GM18873 (cell line): ENCODE results near the gene CDK5RAP1.

Experiments used
- ATAC-seq: cut with Tn5 transposase; IDR thresholded peaks from one replicate; pipeline ENCODE4 v1.9.1; 2021; ENCODE audit warnings: mild to moderate bottlenecking, moderate library complexity, moderate number of reproducible peaks; ENCODE audit not compliant: unreplicated experiment, low FRiP score

The CDK5RAP1 gene

DNA sequence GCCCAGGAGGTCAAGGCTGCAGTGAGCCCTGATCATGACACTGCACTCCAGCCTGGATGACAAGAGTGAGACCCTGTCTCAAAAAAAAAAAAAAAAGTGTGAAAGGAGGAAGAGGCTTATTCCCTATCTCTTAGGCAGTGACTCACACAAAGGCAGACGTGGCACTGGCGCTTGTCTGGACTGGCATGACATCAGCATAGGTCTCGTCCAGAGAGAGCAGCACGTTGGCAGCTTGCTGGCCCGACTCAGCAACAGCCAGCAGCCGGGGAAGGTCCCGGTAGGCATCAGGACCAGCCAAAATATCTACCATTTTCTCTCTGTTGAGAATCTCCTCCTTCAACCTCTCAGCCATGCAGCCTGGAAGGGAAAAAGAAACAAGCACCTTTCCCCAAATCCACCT is 14.1 kb downstream of the CDK5RAP1 start:
- no peak for ATAC-seq

DNA sequence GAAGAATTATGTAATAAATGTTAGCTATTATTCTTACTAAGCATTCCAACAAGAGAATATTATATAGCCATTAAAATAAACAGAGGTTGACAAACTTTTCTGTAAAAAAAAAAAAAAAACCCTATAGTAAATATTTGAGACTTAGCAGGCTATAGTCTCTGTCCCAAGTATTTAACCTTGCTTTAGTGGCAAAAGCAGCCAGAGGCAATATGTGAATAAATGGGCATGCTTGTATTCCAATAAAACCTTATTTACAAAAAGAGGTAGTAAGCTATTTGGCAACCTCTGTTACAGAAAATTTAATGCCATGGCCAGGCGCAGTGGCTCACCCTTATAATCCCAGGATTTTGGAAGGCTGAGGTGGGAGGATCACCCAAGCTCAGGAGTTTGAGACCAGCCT is 14.6 kb downstream of the CDK5RAP1 start:
- ATAC-seq: no peak

DNA sequence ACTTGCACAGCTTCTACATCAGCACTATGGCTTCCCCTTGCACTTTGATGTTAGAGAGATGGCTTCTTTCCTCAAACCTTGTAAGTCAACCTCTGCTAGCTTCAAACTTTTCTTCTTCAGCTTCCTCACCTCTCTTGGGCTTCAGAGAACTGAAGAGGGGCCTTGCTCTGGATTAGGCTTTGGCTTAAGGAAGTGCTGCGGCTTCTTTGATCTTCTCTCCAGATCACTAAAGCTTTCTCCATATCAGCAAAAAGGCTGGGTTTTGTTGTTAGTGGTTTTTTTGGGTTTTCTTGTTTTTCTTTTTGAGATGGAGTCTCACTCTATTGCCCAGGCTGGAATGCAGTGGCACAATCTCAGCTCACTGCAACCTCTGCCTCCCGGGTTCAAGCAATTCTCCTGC is 24.0 kb downstream of the CDK5RAP1 start:
- ATAC-seq: no peak

DNA sequence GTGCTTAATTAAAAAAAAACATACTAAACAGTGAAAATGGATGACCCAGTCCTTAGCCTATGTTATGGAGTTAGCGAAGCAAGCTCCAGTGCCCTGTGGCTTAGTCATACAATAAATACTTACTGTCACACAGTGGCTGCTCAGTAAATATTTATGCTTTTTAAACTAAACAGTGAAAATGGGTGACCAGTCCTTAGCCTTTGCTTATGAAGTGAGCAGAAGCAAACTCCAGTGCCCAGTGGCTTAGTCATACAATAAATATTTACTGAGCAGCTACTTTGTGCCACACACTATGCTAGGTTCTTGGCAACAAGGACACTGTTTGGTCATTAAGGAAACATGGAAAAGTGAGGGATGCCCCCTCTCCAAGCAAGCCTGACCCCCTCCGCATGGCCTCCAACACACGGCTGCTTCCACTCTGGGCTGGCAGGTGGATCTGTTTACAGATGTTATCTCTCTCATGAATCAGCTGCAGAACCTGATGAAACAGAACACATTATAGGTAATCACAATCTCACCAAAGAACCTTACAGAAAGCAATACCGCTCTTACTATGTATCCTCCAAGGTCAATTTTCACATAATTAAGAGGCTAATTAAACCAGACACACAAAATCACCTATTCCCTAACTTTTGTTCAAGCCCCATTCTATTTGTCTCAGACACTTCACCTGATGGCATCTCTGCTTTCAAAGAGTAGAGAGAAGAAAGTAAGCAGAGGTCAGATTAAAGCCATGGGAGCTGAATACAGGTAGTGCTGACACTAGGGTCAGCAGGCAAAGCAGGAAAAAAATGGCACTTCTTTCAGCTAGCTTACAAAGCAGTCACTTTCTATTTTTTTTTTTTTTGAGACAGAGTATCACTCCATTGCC is 27.3 kb downstream of the CDK5RAP1 start:
- ATAC-seq: no peak

DNA sequence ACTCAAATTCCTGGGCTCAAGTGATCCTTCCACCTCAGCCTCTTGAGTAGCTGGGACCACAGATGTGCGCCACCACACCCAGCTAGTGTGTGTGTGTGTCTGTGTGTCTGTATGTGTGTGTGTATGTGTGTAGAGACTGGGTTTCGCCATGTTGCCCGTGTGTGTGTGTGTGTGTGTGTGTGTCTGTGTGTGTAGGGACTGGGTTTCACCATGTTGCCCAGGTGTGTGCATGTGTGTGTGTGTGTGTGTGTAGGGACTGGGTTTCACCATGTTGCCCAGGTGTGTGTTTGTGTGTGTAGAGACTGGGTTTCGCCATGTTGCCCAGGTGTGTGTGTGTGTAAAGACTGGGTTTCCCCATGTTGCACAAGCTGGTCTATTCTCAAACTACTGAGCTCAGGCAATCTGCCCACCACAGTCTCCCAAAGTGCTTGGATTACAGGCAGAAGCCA is 28.3 kb downstream of the CDK5RAP1 start:
- no peak for ATAC-seq

DNA sequence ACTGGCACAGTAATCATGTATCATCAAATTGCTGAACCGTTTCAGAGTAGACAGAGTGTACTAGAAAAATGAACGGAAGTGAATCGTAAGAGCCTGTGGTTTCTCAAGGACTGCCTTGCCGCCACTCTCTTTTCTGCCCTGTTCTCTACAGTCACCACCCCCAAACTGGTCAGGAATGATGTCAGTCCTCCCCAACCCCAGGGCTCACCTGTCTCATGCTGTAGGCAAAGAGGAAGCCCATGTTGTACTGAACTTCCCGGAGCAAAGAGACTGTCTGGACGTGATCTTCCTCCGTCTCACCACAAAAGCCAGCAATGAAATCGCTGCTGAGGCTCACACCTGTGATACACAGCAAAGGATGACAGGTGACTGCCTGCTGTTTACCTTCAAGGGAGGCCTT is 31.0 kb downstream of the CDK5RAP1 start:
- ATAC-seq: no peak

DNA sequence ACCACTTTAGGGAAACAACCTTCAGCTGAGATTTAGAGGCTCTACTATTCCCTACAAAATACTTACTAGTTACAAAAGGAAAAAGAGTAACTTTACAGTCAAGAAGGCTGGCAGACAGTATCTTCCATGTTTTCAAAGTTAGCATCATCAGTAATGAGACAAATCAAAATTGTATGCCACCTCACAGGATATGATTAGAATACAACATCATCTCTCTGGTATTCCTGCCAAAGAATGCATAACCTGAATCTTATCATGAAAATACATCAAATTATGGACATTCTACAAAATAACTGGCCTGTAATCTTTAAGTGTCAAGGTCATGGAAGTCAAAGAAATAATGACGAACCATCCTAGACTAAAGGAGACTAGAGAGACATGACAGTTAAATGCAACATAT is 38.4 kb downstream of the CDK5RAP1 start:
- no peak for ATAC-seq

DNA sequence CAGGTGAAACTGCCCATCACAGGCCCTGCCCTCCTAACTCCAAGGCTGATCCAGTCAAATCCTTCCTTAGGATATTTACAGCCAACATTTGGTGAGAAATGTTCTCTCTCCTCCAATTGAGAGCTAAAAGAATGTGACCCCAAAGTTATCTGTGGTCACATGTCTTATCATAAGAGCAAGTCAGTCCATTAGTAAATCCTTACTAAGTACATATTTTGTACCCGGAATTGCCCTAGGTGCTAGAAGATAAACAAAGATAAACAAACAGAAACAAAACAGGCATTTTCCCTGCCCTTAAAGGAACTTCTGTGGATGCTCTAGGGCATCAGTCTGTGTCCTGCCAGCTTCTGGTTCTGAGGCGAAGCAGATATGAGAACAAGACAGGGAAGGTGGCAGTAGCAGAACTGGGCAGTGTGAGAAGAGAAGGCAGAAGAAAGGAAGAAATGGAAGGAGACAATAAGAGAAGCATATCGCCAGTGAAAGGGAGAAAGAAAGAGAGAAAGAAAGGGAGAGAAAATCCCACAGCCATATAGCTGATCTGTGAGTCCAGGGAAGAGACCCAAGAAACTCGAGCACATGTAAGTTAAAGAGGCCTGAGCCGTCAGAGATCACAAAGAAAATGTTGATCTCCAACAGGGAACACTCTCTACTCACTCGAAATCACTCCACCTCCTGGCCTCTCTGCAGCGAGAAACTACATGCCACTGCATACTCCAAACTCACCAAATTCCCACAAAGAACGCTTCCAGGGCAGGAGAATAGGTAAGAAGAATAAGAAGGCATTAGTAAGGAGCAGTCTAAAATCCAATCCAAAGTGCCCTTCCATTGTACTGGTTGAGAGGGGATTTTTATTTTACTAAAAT is 41.7 kb downstream of the CDK5RAP1 start:
- ATAC-seq: no peak

DNA sequence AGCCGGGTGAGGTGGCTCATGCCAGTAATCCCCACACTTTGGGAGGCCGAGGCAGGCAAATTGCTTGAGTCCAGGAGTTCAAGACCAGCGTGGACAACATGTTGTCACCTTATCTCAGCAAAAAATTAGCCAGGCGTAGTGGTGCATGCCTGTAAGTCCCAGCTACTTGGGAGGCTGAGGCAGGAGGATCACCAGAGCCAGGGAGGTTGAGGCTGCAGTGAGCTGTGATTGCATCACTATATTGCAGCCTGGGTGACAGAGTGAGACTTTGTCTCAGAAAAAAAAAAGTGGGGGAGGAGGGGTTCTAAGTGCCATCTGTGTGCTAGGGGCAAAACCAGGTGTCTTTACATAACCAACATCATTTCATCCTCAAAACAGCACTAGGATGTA is 48.3 kb downstream of the CDK5RAP1 start:
- no peak for ATAC-seq

DNA sequence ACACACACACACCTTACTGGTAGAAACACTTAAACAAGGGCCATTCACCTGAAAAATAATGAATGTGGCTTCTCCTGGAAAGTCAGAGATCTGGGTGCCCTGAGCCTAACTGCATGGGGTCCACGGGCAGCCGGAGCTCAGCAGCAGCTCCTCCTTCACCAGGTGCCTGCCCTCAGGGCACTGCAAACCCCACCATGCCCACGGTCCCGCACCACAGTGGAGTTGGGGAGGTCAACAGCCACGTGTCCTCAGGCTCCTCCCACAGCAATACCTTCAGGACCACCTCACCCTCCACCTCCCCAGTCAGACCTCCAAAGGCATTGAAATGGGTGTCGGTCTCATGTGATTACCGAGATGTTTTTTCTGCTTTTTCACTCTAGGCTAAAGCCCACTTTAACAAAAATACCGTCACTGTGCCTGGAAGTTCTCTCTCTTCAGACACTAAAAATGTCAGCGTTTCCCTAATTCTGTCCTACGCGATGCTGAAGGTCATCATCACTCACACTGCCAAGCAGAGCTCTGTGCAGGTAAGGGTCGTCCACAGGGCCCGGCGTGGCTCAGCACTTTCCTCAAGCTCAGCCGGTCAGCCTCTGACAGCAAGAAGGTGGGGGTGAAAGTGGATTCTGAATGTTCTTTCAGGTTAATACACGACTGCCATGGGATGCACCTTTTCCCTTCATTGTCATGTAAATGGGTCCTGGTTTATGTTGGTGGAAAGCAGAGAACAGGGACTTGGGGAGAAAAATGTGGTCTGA is 48.9 kb downstream of the CDK5RAP1 start:
- ATAC-seq: no peak

DNA sequence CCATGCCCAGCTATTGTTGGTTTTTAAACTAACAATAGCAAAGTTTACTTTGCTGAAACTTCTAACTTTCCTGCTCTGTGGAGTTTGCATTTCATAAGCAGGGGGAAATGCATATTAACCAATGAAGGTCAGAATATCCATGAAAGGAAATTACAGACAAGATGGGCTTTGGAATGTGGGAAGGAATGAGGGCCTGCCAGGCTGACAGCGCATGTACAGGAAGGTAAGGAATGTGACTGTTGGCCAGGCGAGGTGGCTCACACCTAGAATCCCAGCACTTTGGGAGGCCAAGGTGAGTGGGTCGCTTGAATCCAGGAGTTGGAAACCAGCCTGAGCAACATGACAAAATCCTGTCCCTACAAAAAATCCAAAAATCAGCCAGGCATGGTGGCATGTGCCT is 49.6 kb downstream of the CDK5RAP1 start:
- ATAC-seq: no peak

DNA sequence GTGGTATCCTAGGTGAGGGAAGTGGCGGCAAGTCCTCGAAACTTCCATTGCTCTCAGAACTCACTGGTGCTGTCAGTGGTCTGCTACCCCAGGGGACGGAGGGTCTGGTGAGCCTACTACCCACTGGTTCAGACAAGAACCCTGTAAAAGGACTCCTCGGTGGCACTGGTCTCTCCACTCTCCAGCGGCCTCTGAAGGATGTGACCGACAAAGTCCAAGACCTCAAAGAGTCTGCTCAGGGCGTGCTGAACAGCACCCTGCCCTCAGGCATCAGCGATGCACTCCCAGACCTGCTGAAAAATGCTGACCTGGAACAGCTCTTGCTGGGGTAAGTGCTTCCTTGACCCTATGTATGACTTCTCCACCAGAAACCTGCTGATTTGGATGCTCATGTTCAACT is 51.8 kb downstream of the CDK5RAP1 start:
- ATAC-seq: no peak

DNA sequence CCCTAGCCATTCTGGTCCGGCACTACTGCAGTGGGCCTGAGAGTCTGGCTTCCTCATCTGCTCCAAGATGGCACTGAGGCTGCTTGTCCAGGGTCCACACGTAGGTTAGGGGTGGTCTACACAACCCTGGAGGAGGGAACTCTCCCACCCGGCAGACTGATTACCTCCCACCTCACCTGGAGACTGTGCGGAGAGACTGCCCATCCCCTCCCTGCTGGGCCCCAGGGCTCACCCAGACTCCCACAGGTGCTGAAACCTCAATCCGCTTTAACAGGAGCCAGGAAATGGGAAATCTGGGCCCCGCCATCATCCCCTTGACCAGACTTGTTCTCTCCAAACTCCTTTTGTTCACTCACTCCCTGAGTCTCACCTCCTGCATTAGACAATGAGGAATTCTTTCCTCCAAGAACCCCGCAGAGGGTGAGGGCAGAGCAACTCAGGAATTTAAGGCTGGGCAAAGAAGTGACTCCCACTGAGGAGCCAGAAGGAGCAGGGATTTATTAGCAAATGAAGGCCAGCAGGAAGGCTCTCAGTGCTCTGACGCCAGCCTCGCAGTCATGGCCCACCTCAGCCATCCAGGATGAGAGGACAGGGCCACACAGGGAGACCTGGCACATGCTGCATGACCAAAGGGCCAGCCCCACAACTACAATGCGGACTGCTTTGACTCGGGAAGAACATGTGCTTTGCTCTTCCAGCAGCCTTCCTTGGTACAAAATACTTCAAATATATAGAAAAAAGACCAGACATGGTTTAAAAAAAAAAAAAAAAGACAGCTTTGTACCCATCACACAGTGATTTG is 53.0 kb downstream of the CDK5RAP1 start:
- no peak for ATAC-seq

DNA sequence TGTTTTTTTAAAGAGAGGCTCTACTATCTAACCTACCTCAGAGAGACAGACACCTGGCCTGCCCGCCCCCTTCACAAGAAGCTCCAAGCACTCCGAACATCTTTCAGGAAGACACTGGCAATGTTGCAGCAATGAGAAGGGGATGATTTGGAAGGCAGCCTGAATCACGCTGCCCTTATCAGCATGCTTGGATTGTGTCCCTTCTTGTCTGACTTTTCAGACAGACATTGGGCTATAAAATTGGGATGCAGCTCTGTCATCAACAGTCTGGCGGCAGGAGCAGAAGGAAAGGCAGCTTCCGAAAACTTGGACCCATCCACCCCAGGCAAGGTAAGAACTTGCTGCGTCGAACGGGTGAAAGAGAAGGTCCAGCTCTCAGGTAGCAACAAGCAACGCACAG is 56.0 kb downstream of the CDK5RAP1 start:
- ATAC-seq: no peak

DNA sequence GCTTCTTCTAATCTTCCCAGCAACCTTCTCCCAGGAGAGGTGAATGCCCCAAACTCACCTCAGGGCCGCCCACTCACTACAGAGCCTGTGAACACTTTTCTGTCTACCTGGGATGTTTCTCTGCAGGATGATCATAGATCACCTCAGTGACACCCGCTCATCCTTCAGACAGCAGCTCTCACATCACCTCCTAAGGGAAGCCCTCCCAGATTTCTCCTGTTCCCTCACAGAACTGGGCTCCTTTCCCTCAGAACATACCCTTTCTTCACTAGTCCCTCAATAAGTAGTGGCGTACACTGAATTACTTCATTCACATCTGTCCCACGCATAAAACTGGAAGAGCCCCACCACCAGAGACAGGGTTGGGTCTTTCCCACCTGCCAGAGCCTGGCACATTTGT is 57.8 kb downstream of the CDK5RAP1 start:
- ATAC-seq: no peak

DNA sequence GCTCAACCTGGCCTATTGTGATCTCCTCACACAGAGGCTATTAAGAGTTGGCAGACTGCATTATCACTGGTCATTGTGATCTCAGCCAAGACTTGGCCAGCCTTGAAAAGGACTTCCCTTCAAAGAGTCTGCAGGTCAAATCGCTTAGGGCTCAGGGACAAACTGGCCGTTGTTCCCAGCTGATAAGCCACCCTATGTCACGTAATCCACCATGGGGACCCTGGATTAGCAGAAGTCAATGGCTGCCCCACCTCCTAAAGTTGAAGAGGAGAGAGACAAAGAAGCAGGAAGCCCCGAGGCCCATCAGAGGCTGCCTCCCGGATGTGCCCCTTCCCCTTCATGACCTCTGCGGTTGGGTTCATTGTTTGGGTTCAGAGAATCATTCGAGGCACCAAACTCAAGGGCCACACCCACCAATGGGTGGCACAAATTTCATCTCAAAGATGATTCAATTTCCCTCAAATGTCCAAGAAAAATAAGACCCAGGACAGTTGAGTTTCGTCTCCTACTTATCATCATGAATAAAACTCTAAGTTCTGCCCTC is 61.7 kb downstream of the CDK5RAP1 start:
- ATAC-seq: no peak

DNA sequence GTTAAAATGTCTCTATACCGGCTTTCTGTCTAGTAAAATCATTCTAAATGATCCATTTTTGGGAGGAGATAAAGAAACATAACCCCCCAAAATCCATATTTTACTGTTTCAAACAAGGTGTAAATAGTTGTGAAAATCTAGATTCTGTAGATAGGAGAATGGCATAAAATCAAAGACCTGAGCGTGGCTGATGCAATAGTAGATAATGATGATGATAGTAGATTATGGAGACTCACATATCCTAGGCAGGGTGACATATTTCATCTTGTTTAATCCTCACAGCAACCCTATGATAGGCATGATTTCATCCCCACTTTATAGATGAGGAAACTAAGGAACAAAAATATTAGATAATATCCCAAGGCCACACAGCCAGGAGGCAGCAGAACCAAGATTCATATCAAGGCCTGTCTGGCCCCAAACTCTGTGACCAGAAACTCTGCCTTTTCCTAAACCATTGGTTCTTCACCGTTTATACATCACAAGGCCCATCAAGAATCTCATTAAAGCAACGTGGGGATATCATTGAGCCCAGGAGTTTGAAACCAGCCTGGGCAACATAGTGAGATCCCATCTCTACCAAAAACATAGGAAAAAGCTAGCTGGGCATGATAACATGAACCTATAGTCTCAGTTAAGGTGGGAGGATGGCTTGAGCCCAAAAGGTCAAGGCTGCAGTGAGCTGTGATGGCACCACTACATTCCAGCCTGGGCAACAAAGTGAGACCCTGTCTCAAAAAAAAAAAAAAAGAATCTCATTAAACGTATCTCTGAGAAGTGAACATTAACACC is 62.7 kb downstream of the CDK5RAP1 start:
- ATAC-seq: no peak

DNA sequence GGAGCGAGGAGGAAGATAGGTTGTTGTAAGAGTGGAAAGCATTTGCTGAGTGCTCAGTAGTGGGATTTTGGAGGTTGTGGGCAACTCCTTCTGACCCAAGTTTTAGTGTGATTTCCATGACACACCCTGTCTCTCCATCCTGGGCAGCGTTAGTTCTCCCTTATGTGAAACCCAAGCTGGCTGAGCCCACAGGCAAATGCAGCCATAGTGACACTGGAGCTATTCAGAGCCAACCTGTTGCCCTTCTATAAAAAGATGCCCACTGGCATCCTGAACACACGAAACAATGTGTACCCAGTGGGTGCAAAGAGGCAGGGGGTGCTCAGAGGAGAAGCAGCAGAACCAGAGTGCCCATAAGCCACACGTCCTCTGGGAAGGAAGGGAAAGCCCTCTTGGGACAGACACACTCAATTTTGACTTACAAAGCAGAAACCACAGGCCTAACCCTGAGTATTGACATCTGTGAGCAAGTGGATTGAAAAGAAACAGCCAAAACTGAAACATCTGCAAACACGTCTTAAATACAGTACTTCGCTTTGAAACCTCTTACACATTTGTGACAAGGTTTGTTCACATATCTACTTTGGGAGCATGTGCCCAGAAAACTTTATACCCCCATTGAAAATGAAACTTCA is 63.7 kb downstream of the CDK5RAP1 start:
- ATAC-seq: no peak

DNA sequence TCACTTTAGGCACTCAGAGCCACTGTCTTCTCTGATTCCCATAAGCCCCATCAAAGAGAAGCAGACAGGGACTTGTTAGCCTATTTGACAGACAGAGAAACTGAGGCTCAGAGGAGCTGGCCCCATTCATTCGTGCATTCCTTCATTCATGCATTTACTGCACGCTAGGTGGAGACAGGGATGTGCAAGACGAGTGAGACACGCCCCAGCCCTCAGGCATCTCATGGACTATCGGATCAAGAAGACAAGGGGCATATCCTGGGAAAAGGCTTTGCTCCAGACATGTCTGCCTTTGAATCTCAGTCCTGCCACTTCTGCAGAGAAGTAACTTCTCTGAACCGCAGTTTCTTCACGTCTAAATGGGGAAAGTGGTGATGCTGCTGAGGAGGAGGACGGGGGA is 64.2 kb downstream of the CDK5RAP1 start:
- no peak for ATAC-seq
